Ureter (tissue), 1 donor: ENCODE measurements around the gene UVRAG. TPM values are rescaled to one million over a fixed set of nuclear protein-coding genes. Genes with fewer than 3 reads are reported as not detected.

ENCODE experiments used
- DNase-seq: peaks from one replicate; pipeline ENCODE4 v3.0.0-alpha.2; 2020; ENCODE audit warnings: low spot score
- total RNA-seq: library from RNA; stranded (reverse); gene quantifications from one replicate; pipeline ENCODE4 v1.2.4, GENCODE V29; 2023
- donor health status: DM: yes; HTN: yes; CAD: no.

UVRAG gene
- total RNA-seq, 1 donor from 2014 or later = 33.6 TPM

DNA sequence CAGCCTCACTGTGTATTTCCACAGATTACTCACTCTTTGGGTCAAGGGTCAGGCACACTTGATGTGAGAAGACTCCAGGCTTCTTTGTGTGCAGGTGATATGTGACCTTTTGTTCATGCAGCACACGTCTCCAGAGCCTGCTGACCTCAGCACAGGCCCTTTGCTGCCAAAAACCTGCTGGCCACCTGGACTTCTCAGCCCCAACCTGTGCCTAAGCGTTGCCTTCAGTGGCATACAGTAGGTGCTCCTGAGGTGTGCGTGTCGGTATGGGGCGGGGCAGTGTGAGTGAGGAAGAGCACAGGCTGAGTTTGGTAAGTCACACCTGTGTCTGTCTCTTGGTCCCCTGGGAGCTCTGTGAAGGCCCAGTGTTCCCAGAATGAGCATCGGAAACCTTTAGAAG, 333.2 kb downstream of the UVRAG start:
- DNase-seq = no peak

DNA sequence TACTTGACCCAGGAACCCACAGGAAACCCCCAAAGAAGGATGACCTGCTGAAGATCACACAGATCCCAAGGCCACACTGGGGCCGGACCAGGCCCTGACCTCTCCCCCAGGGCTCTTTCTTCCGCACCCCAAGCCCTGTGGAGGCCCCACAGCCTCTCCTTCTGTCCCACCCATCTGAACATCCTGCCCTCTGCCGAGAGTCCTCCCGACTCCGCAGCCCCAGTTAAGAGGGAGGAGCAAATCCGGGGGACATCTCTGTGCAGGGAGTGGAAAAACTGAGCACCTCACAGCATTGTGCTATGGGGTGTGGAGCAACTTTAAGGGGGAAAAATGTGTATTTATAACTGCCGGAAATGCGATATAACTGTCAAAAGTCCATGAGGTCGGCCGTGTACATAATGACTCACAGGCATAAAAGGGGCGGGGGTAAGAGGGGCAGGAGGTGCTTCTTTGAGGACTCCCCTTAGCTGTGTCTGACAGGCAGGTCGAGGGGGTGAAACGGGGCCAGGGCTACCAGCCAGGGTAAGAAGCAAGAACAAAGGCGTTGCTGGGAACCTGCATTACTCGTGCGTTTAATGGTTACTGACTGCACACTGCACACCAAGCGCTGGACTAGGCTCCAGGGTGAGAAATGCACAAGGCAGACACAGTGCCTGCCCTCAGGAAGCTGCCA, 334.1 kb downstream of the UVRAG start:
- no peak for DNase-seq

DNA sequence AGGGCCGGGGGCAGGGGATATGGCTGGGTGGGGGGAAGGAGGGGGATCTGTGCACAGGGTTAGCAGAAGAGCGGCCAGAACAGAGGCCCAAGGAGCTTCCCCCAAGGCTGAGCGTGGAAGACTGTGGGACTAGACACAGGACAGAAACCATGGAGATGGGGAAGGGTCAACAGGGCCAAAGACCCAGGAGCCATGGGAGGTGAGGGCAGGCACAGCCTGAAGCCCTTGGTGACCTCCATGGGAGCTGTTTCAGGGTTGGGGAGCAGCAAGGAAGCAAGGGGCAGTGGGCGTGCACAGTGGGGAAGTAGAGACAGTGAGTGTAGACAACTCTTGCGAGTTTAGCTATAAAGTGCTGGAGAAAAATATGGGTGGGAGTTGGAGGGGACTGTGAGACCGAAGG, 334.7 kb downstream of the UVRAG start:
- no peak for DNase-seq

DNA sequence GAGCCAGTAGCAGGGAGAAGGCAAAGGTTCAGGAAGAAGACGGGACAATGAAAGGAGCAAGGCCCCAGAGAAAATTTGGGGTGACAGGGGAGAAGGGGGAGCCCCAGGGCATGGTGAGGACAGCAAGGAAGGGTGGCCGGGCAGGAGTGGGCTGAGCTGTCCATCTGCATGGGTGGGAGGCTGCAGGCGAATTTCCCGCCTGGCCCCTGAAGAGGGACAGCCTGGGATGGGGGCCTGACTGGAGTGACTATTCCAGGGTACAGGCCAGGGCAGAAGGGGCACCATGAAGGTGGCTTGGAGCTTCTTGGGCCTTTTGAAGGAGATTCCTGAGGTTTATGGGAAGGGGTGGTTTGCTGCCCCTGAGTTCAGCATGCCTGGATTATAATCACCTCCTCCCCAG, 335.1 kb downstream of the UVRAG start:
- DNase-seq = no peak

DNA sequence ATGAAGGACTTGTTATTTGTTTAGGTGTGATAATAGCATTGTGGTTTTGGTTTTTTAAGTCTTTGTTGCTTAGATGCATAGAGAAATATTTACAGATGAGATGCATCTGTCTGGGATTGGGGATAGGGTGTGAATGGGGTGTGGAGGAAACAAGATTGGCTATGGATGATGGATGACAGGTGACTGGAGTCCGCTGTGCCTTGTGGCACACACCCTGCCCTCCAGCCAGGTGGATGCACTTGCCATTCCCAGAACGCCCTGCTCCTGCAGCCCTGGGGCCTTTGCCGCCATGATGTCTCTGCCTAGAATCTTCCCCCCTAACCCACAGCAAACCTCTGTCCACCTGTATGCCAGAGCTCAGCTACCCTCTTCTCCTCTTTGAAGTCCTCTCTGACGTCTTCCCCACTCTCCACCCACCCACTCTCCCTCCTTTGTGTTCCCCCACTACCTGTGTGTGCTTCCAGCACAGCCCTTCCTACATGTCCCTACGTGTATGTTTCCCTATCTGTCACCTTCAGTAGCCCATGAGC, 336.6 kb downstream of the UVRAG start:
- no peak for DNase-seq

DNA sequence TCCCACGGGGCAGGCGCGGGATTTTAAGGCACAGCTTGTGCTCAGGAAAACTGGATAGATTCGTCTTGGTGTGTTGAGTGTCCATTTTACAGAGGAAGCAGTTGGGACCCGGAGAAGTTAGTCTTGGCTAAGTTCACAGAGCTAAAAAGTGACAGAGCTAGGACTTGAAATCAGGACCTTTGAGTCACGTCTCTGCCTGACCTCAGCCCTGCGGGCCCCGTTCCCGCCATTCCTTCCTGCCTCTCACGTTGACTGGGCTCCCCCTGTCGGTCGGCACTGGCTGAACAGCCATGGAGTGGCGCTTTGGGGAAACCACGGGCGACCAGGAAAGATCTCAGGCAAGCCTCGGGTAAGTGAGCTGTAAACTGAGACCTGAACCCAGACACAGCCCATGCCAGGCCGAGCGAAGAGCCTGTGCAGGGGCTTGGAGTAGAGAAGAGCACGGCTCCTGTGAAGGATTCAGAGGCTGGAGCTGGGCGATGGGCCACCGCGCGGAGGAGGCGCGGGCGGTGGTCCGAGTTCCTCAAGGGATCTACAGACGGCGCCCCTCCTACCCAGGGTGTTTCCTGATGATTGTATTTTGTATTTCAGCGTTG, 337.2 kb downstream of the UVRAG start:
- DNase-seq = peak; percentile 89

DNA sequence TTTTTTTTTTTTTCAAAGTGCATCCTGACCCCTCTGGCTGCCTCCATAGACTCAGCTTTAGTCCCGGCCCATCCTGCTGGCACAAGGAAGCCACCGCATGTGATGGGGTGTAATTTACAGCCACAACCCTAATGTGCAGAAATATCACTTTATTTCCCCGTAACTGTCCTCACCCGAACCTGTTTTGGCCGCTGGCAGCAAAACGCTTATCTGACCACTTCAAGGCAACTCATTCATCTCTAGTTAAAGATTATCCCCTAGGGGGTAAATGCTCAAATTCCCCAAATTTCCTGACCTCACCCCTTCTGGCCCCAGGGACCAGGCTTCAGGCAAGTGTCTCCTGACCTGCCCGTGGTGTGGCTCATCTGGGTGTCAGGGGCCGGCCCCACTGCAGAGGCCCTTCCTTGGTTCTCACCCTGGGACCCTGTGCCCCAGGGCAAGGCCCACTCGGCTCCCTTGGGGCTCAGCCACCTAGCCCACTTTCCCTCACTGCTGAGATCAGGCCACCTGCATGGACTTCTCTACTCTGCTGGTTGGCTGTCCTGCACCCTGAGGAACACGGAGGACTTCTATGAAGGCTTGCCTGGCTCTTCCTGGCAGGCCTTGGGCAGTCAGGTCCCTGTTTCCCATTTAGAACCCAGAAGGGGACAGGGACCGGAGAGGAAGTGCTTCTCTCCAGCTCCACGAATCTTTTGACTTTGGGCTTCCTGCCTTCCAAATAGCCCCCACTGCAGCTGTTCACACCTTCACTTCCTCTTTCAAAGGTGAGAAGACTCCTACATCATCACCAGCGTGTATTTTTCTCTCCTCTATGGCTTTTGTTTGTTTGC, 337.9 kb downstream of the UVRAG start:
- DNase-seq = no peak

DNA sequence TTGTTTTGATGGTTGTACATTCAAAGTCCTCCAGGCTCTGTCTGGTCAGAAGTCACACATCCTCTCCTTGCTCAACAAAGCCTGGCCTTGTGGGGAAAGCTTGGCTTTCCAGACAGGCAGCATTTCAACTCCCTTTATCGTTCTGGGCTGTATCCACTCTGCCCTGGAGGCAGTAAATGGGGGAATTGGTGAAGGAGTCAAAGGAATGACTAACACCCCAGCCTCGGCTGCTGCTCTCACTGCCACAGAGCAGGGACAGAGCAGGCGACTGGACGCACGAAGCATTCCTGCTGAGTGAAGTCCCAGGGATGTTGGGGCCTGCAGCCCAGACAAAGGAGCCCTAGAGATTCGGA, 338.5 kb downstream of the UVRAG start:
- no peak for DNase-seq

DNA sequence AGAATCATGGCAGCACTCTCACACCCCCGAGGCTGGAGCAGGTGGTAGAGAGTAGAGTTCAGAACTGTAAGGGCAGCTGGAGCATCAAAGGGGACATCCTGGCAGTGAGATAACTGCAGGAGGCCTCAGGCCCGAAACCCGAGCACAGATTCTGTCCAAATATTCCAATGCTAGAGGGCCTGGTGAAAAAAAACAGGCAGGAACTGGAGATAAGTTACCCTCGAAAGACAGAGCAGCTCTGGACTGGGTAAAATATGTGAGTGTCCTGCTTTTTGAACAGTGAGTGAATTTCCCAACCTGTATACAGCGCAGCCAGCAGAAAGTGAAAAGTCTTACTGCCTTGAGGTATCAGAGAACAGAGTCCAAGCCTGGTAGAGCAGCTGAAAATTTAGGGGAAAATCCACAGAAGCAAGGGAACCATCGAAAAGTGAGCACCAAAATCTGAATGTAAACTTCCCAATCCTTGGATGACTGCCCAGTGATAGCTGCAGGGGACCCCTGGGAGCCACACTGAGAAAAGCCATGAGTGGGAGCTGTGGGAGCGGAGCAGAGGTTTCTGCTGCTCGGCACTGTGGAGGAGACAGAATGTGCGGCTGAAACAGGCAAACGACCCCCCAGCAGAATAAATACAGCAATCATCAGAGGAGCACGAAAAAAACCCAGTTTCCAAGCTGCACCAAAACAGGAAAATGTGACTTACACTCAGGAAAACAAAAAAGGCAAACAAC, 340.7 kb downstream of the UVRAG start:
- no peak for DNase-seq

DNA sequence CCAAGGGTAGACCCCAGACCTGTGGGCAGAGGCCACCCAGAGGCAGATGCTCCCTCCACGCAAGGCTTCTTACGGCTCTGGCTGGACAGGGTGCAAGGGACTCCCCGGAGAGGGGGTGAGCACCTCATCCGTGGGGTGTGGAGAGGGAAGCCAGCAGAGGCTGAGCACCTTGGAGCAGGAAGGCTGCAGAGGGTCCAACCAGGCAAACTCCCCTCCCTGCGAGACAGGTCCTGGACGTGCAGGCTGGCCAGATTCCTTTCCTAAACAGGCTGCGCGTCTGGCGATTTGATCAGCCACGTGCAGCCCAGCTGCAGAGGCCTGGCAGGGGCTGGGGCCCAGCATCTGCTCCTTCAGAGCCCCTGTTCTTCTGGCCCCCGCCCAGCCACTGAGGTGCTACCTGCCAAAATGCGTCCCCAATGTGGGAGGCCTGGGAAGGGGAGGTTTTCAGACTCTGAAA, 342.0 kb downstream of the UVRAG start:
- DNase-seq = no peak

DNA sequence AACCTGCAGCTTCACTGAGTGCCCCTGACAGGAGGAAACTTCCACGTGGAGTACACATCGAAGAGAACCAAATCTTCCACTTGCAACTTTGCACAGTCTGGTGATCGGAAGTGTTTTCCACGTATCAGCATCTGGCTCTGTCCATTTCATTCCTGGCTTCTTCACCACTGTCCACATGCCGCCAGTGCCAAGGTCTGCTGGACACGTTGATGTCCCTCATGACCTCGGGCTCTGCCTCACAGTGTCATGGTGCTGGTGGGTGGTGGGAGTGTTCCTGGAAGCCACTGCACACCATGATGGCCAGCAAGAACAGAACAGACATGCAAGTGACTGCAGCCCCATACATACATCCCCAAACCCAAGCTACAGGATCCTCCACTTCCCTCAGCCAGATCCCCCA, 342.9 kb downstream of the UVRAG start:
- DNase-seq = no peak

DNA sequence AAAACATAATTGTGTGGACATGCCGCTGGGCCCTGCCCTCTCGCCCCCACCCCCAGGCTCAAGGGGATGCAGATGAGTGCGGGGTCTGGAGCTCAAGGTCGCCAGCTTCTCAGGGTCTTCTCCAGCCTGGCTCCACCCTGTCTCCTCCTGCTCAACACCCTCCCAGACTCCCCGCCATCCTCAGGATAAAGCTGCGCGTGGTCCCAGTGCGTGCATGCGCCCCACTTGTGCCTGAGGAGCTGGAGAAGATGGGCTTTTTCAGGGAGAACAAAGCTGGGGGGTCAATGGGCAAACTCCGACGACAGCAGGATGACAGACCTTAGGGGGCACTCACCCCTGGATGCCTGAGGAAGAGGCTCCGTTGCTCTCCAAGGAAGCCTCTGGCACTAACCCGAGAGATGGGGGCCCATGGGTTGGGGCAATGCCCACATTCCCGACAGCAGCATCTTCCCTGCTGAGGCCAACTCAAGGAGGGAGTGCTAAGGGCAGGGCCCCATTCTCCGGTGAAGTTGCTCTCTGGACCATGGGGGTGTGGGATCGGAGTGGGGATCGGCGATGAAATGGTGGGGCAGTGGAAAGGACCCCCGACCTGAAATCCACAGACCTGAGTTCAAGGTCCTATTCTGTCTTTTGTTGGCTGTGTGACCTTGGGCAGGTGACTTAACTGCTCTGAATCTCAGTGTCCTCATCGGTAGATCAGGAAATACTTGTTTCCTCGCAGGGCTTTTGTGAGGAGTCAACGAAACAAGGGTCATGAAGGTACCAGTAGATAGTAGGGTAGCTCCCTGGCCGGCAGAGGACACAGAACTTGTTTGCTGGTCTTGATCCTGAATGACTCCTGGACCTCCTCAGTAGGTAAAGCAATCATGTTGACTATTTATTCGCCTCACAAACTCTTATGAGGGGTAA, 343.6 kb downstream of the UVRAG start:
- DNase-seq = no peak

DNA sequence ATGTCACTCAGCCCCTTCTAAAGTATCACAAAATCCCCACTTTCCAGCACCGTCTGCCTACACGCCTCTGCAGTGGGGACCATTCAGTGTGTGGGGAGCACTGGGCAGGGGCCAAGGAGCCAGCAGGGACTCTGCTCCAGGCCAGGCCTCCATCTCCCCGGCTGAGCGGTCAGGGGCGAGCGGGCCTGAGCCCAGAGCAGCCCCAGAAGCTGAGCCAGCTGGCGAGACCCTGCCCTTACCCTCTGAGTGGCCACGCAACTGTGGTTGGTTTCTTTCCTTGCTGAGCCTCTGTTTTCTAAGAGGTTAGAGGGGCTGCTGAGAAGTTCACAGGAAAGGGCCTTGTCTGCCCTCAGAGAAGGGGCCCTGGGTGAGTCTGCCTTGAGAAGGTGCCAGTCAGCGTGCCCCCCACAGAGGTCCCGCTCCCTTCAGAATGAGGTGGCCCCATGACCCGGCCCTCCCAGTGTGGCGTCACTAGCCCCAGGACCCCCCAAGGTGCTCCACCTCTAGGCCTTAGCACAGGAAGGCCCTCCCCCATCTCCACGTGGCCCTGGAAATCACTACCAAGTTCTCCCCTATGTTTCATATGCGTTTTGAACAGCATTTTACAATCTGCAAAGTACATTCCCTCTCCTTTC, 344.4 kb downstream of the UVRAG start:
- DNase-seq = no peak

DNA sequence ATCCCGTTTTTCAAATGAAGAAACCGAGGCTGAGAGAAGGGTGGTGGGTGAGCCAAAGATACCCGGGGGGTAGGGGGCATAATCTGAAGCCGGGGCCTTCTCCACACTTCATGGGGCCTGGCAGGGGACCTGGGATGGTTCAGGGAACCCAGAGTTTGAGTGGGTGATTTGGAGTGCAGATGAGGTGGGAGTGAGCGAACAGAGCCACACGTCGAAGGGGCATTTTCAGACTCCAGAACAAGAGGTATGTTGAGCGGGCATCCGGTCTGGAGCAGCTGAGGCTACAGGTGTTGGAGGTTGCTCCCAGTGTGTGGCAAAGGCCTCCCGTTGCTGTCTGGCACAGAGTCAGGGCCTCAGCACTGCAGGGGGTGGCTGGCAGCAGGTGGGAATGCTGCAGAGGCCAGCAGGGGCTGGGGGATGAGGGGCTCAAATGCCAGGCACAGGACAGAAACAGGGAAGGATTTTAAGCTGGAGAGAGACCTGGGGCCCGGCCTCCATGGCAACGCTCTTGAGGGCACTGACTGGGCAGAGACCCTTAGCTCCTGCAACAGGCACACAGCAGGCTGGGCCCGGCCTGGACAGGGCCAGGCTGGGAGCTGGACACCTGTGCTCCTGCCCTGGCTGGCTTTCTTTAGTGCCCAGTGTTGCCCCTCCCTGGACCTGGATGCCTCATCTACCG, 345.1 kb downstream of the UVRAG start:
- no peak for DNase-seq

DNA sequence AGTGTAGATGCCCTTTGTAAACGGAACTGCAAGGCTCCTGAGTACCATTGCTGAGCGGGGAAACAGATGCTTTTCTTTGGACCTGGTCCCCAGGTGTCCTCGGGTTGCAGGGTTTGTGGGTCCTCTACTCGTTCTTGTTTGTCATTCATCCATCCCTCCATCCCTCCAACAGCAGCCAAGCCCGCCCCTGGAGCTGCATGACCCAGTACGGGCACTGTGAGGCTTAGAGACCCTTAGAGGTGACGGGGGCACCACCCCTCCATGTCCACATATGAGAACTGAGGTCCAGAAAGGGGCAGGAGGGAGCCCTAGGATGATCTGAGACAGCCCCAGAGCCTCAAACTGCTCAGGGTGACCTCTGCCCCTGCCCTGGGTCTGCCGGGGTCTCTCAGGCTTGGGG, 345.8 kb downstream of the UVRAG start:
- DNase-seq = no peak

DNA sequence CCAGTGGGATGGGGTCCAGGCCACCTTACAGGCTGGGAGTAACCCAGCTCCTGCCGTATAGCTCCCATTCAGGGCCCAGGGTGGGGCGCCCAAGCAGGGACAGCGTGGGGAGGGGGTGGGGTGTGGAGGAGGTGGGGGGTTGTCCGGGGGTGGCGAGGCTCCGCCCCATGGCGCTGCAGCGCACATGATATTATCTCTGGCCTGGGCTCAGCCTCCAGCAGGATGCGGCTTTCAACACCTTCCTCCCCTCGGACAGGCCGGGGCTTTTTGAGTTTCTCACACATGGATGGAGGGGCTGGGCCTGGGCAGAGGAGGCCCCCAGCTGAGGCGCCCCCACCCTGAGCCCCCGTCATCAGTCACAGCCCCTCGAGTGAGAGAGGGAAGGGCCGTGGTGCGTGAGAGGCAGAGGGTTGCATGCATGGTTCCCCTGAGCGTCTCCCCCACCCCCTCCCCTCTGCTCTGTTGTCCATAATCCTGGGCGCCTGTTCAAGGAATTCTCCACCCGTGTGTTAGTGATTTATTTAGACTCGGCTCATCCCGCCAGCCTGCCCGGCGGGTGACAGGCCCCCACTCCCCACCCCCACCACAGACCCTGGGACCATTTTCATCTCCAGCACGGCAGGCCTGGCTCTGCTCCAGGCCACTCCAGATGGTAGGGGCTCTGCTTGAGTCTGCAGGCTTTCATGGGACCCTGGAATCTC, 346.4 kb downstream of the UVRAG start:
- DNase-seq = no peak

DNA sequence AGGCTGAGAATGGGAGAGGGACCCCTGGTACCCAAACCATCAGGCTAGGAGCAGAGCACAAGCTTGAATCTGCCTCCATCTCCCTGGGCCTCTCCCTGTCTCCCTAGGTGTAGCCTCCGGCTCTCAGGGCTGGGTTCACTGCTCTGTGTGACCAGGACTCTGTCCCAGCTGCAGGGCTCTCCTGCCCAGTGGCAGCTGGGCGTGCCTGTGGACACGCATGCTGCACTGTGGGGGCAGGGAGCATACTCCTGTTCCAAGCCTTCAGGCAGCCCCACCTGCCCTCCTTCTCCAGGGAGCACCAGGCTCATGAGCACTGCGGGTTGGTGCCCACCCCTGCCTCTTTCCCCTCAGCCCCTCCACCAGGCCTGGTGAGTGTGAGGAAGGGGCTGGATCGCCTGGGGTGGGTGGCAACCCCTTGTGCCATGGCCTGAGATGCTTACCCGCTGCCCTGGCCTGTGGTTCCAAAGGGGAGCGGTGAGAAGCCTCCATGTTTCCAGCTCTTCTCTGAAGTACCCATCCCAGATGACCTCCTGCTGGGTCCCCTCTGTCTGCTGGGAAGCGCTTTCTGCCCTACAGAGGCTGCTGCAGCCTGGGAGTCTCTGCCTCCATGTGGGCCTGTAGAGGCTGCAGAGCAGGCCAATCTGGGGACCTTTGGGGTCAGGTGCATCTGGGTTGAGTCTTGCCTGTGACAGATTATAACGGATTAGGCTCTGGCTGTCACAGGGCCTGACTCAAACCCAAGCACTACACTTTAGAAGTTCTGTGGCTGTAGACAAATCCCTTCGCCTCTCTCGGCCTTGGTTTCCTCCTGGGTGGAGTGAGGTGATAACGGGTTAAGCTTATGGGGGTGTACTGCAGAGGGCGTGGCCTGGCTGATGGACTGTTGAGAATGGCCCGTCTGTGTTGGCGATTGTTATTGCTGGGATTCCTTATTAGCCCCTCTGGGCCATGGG, 347.6 kb downstream of the UVRAG start:
- no peak for DNase-seq

DNA sequence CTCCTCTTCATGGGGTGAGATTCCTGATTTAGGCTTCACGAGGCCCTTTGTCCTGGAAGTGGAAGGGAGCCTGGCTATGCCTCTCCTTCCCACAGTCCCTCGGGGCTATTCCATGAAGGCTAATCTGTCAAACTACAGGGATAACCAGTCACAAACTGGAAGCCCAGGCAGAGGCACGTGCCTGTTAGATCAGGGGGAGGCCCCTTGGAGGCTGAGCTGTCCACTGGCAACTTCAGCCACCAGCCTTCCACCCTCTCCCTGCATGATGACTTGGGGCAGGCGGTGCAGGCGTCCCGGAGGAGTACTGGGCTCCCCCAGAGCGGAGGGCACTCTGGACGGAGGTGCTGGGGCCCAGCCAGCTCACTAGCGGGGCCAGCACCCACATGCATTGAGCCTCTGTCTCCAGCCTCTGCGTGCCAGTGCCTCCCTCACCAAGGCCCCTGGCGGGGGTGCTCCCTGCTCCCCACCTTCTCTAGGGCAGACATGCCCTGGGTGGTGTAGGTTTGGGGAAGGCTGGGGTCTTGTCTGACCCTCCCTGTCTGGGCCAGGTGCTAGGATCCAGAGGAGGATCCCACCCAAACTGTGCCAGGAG, 348.4 kb downstream of the UVRAG start:
- no peak for DNase-seq
